ENCODE measurements around the gene POLR2F.
"Not testable (repeated sequence)": the region's sequence is repeated elsewhere in the genome, so short reads cannot be mapped to it uniquely, and the experiment has no call there.

Gene POLR2F

DNA sequence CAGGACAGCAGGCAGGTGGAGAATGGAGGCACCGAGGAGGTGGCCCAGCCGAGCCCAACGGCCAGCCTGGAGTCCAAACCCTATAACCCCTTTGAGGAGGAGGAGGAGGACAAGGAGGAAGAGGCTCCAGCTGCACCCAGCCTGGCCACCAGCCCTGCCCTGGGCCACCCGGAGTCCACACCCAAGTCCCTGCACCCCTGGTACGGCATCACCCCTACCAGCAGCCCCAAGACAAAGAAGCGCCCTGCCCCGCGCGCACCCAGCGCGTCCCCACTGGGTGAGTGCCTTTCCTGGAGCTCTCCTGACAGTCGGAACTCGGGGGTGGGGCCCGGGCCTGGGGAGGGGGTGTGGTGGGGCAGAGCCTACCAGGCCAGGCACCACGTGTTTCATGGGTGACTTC is 27.7 kb upstream of the POLR2F start:
- no peak for DNase-seq

DNA sequence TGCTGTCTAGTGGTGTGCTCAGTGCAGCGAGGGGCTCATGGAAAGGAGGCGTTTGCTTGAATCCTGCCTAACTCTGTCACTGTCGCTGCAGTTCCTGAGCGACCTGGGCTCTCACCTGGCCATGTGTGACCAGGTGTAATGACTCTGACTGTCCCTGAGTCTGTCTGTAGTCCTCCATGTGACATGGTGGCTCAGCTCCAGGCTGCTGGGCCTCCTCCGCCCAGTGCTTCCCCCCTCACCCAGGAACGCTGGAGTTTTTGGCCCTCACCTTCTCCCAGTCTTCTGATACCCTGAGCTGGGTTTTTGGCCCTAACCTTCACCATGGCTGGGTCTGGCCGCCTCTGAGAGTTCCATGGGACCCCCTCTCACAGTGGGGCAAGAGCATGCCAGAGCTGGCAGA is 27.1 kb upstream of the POLR2F start:
- DNase-seq = no peak

DNA sequence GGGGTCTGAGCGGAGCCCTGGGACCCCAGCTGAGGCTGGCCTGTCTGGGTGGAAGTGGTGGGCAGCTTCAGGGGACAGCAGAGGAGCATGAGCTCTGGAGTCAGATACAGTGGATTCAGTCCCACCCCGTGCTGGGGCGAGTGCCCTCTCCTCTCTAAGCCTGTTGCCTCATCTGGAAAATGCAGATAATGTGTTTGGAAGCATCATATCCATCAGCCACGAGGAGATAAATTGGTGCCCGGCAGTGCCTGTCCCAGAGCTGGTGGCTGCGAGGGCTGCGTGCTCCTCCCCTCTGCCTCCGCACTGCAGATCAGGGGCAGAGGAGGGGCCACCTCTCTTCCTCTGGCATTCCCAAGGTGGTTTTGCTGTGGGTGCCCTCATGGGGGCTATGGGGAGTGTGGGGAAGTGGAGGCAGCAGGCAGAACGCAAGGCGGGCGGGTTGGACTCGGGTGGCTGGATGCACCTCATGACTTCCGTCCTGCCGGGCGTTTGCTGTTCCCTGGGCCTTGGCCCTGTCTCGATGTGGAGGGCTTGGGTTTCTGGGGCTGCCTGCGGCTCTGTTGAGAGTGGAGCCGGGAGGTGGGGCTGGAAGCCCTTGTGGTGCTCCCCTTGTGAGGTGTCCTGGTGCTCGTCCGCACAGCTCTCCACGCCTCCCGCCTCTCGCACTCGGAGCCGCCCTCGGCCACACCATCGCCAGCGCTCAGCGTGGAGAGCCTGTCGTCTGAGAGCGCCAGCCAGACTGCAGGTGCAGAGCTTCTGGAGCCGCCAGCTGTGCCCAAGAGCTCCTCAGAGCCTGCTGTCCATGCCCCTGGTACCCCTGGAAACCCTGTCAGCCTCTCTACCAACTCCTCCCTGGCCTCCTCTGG is 26.5 kb upstream of the POLR2F start:
- no peak for DNase-seq

DNA sequence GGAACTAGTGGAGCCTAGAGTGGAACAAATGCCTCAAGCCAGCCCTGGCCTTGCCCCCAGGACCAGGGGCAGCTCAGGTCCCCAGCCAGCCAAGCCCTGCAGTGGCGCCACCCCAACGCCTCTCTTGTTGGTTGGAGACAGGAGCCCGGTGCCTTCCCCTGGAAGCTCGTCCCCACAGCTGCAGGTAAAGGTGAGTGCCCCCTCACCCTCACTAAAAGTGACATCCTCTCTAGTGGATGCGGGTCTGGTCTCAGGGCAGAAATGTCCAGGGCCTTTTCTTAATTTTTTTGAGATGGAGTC is 25.9 kb upstream of the POLR2F start:
- DNase-seq = no peak

DNA sequence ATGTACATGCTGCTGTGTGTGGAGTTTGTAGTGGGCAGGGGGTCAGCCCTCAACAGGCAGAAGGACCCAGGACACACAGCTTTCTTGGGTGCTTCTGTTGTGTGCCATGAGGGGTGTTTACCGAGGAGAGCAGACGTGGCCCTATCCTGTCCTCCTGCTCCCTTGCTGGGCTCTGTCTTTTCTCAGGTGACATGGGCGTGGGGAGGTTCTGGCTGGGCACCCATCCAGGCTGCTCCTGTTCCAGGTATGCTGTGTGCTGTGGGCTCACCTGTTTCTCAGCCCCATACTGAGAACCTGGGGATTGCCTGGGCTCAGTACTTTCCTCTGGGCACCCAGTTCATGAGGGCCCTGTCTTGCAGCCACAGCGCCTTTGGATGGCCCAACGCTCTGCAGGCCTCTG is 24.1 kb upstream of the POLR2F start:
- DNase-seq = no peak

DNA sequence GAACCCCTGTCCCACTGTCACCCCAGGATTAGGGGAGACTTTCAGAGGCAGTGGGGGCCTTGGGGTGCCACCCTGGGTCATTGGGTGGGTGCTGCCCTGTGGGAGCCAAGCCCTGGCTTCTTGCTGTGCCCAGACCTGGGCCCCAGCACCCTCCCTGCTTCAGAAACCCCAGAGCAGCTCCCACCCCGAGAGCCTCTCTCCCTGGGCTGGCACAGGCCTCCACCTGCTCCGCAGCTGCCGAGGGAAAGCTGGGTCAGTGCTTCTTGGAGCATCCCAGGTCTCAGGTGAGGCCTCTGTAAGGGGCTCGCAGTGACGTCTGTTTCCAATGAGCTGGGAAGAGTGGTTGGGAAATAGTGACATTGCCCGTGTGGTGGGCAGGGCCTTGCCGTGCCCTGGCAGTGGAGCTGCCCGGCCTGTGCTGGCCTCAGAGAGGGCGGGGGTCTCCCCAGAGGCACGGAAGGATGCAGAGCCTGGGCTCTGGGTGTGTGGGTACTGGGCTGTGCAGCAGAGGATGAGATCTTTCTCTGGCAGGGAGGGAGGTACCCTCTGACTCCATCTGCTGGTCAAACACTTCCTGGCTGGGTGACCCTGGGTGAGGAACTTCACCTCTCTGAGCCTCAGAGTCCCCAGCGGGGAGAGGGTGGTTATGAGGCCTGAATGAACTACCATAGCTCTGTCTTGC is 23.1 kb upstream of the POLR2F start:
- DNase-seq = no peak

DNA sequence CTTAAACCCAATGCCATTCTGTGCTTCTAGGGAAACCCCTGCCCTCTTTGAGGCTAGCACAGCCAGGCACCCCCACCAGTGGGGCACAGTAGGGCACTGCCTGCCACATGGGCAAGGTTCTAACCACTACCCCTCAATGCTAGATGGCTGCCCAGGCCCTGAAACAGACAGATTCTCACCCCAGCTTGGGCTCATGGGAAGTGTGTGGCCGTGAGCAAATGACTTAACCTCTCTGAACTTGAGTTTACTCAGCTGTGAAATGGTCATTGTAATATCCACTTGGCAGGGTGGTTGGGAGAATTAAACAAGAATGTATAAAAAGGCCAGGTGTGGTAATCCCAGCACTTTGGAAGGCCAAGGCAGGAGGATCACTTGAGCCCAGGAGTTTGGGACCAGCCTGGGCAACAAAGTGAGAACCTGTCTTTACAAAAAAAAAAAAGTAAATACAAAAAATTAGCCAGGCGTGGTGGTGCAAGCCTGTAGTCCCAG is 22.5 kb upstream of the POLR2F start:
- no peak for DNase-seq

DNA sequence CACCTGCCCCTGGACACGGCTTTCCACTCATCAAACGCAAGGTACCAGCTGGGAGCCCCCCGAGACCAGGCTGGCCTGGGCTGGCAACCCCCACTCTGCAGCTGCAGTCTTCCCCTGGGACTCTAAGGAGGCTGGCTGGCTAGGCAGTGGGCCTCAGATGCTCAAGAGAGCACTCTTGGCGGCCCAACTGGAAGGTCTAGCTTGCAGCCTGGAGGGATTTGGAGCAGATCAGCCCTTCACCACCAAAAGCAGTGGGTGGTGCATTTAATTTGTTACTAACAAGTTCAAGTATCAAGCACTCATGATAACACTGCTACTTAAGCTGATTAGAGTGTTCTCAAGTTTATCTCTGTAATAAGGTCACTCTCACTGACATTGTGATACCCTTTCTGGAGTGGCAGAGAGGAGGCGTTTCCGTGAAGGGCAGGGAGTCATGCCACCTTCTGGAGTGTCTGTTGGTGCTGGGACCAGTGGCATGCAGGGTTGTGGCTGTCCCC is 21.6 kb upstream of the POLR2F start:
- no peak for DNase-seq

DNA sequence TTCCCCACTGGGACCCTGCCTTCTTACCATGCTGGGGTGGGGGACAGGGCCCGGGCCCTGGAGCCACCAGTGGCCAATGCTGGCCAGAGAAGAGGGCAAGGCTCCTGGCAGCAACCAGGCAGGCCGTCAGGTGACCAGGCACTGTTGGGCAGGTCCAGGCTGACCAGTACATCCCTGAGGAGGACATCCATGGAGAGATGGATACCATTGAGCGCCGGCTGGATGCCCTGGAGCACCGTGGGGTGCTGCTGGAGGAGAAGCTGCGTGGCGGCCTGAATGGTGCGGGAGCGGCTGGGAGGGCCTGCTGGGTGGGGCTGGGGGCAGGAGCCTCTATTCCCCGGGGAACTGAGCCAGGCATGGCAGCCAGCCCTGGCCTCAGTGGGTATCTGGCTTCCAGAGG is 21.1 kb upstream of the POLR2F start:
- DNase-seq = no peak

DNA sequence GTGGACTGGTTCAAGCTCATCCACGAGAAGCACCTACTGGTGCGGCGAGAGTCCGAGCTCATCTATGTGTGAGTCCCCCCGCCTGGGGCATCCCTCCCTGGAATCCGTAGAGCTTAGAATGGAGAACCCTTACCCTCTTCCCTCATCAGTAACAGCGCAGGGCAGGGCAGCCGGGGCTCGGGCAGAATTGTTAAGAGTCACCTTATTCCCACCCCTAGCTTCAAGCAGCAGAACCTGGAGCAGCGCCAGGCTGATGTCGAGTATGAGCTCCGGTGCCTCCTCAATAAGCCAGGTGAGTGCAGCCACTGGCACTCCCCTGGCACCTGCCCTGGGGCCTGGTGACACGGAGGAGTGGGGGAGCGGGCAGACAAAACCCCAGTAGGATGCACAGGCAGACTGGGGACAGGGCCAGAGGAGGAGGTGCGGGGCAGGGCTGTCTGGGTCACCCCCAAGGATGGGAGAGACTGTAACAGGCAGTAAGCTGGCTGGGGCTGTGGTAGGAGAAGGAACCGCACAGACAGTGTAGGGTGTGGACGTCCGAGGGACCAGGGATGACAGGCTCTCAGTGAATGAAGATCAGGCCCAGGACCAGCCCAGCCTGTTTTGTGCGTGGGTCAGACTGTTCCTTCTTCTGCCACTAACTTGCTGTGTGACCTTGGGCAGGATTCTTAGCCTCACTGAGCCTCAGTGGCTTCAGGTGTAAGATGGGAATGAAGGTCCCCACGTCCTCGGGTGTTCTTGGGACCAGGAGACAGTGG is 20.5 kb upstream of the POLR2F start:
- DNase-seq = no peak

DNA sequence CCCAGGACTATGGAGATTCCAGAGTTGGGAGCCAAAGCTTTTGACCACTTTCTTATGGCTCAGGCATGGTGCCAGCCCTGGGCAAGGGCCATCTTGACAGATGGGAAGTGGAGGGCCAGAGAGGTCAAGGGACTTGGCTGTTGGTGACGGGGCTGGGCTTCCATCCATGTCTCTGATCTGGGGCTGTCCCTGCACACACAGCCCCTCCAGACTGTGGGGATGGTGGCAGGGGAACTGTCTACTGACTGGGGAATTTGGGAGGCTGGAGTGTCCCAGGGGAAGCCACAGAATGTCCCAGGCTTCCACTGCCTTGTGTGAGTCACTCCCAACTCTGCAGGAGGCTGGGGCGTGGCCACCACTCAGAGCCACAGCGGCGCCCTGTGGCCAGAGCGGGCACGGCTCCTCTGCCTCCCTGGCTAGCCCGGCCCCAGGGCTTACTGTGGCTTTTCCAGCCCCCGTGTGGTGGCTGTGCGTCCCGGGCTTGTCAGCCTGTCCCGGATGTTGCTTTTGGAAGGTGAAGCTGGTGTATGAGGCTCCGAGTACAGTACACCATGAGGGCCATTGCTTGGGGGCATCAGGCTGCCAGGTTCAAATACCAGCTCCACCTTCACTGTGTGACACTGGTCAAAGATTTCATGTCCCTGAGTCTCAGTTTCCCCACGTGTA is 19.7 kb upstream of the POLR2F start:
- DNase-seq = peak; percentile 95

DNA sequence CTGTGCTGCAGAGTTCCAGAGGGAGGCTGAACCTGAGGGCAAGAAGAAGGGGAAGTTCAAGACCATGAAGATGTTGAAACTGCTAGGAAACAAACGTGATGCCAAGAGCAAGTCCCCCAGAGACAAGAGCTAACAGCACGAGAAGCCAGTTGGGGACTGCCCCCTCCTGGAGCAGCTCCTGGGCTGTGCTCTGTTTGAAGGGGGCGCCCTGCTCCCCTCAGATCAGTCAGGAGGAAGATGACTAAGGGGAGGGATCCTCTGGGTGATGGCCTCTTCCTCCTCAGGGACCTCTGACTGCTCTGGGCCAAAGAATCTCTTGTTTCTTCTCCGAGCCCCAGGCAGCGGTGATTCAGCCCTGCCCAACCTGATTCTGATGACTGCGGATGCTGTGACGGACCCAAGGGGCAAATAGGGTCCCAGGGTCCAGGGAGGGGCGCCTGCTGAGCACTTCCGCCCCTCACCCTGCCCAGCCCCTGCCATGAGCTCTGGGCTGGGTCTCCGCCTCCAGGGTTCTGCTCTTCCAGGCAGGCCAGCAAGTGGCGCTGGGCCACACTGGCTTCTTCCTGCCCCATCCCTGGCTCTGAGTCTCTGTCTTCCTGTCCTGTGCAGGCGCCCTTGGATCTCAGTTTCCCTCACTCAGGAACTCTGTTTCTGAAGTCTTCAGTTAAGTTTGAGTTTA is 12.7 kb upstream of the POLR2F start:
- peak; percentile 24 for DNase-seq

DNA sequence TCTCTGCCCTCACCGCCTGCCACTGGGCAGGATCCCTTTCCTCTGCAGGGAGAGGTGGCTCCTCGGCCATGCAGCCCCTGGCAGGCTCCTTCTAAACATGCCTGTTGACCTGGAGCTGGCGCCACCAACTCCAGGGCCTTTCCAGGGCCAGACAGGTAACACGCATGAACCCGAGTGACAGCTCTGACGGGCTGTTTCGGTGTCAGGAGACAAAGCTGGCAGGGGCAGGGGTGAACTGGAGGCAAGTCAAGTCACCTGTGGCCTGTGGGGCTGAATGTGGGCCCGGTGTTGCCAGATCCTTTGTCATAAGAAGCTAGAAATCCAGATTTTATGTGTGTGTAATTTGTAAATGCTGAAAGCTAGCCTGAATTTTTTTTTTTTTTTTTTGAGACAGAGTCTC is 11.4 kb upstream of the POLR2F start:
- DNase-seq = no peak

DNA sequence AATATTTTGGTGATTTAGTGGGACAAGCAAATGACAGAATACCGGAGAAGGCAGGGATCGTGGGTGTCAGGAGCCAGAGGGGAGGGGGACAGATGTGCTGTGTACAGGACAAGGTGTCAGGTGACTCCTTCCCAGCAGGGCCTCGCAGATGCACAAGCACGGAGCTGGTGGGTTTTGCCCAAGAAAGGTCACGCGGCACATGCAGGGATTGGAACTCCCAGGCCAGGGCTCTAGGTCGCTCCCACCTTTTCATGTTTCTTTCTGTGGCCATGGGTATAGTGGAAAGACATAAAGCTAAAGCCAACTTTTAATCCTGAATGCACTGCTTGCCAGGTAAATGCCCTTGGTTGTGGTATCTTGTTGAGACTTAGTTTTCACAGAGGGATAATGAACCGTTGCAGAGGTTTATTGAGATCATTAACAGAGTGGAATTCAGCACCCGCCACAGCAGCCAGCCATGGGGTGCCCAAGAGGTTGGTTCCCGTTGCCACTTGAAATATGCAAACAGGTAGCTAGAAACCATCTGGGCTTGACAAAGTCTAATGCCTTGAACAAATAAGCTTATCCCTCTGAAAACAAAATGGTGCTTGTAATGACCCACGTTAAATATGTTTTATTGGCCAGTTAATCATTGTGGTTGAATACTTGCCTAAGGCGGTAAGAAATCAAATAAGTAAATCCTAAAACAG is 10.2 kb upstream of the POLR2F start:
- no peak for DNase-seq

DNA sequence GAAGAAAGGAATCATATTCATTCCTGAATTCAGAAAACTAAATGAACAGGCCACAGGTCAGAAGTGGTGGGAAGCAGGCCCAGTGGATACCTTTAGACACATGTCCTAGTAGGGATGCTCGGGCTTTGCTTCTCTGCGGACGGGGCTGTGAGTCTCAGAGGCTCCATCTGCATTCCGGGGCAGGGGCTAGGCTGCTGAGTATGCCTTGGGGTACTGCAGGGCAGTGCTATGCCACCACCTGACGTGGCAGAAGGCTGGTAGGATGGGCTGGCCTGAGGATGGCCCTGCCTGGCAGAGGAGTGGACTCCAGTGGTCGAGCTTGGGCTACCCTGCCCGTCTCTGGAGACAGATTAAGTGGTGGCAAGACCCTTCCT is 9.7 kb upstream of the POLR2F start:
- no peak for DNase-seq

DNA sequence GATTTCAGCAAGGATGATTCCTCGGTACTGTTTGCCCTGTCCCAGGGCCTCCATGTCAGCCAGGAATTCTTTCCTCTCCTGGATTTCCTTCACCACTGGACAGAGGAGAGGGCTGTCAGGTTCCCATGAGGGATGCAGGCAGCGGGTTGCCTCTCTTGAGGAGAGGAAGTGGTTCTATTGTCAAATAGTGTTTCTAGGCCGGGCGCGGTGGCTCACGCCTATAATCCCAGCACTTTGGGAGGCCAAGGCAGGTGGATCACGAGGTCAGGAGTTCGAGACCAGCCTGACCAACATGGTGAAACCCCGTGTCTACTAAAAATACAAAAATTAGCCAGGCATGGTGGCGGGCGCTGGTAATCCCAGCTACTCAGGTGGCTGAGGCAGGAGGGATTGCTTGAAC is 9.1 kb upstream of the POLR2F start:
- DNase-seq = not testable (repeated sequence)

DNA sequence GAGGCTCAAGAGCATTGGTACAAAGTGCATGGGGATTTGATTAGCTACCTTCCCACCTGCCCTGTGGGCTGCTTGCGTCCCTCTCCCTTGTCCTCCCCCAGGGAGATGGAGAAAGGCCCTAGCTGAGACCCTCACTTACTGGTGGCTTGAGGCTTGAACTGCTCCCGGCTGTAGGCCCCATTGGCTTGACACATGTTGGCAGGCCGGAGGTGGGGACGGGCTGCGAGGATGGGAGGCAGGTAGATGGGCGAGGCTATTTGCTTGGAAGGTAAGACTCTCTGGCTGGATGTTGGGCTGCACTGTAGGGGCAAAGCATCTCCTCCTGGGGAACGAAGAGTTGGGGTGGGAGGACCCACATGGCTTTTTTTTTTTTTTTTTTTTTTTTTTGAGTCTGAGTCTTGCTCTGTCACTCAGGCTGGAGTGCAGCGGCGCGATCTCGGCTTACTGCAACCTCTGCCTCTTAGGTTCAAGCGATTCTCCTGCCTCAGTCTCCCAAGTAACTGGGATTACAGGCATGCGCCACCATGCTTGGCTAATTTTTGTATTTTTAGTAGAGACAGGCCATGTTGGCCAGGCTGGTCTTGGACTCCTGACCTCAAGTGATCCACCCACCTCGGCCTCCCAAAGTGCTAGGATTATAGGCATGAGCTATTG is 6.2 kb upstream of the POLR2F start:
- not testable (repeated sequence) for DNase-seq

DNA sequence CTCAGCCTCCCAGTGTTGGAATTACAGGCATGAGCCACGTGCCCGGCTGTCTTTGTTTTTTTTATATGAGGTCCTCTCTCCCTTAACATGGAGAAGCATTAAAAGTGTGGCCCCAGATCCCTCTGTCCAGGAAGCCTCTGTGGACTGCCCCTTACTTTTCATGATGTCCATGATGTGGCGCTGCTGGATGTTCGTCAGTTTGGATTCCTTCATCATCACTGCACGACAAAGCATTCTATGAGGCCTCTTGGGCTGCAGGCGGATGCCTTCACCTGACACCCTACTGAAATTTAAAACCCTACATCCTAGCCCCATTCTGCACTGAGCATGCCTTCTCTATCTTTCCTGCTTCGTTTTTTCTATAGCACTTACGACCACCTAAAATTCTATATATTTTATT is 2.2 kb upstream of the POLR2F start:
- peak; percentile 36 for DNase-seq

DNA sequence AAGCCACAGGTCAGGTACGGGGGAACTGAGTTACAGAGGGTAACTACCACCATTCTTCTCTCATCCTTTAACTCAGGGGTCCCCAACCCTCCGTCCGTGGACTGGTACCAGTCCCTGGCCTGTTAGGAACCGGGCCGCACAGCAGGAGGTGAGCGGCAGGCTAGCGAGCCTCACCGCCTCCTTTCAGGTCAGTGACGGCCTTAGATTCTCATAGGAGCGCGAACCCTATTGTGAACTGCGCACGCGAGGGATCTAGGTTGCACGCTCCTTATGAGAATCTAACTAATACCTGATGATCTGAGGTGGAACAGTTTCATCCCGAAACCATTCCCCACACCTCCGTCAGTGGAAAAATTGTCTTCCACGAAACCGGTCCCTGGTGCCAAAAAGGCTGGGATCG is 870 bp upstream of the POLR2F start:
- not testable (repeated sequence) for DNase-seq

DNA sequence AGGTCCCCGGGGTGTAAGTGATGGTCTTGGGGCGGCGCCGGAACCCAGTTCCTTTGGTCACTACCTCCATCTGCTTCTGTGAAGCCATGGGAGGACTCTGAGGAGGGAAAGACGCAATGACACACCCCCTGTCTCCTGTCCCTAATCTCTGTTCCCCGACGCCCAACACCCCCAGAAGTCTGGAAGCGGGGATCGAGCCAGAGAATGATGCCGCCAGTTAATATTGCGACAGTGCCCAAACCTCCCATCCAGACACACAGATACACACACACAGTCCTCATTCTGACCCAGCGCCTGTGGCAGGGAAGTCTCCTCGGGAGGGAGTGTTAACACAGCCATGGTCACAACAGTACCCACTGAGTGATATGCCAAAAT is 450 bp upstream of the POLR2F start:
- DNase-seq = peak; percentile 13

DNA sequence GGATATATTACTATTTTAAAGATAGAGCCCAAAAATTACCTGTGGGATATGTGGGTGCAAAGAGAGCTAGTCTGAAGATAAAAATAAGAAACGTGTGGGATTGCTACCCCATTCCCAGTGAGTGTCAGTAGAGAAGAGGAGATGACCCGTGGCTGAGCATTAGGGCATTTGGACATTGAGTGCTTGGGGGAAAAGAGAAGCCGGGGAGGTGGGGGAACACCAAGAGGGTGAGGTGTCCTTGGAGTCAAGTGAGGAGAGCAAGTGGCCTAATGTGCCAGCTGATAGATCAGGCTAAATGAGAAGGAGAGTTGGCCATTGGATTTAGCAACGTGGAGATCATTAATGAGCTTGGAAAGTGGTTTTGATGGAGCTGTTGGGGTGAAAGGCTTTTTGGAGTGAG is 1.2 kb downstream of the POLR2F start:
- no peak for DNase-seq
